ENCODE results near the gene FRMD4A.

Gene FRMD4A

DNA sequence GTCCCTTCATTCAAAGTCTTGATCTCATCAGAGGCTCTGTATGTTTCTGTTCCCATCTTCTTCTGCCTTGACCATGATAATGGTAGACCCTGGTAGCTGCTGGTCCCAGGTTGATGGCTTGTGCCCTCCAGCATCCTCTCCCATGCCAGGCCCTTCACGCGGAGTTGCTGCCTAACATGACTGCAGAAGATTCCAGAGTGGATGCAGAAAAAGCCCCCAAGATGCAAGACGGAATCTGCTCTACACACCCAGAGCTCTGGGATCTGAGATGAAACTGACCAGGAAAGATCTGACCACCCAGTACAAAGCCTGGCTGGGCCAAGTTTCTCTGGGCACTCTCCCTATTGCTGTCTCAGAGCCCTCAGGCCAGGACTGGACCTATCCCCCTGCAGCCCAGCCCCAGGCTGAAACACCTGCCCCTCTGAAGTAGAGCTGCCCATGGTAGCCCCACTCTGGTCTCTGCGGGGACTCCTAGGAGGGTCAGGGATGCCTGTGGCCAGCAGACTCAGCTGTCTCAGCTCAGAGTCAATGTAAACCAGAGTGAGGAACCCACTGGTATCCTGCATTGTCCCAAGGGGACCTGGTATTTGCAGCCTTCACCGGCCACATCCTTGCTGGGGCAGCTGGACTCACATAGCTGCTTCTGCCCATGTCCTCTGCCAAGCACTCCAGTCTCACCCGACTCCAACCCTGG lies 9.5 kb upstream of the FRMD4A start:
- no peak for DNase-seq (ENCODE audit: low read depth)

DNA sequence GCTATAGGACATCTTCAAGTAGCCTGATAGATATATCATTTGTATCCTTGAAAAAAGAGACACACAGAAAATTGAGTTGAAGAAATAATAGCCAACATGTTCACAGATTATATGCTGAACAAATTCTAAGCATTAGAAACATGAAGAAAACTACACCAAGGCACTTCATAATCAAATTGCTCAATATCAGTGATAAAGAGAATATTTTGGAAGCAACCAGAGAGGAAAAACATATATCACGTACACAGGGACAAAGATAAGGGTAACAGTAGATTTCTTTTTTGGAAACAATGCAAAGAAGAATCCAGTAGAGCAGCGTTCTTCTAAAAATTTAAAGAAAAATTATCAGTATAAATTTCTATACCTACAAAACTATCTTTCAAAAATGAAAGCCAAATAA lies 6.0 kb upstream of the FRMD4A start:
- no peak for DNase-seq (ENCODE audit: low read depth)

DNA sequence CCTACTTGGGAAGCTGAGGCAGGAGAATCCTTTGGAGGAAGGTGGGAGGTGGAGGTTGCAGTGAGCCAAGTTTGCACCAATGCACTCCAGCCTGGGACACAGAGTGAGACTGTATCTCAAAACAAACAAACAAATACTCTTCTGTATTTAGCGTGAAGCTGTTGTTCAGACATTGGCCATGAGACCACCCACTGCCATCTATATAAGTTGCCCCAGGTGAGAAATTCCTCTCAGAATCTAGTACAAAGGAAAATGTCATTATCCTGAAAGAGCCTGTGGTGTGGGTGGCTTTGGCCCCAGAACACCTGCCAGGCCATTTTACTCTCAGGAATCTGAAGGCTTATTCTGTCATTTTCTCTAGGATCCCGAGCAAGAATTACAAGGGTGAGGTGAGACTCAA lies 4.0 kb upstream of the FRMD4A start:
- DNase-seq (ENCODE audit: low read depth) = no peak

DNA sequence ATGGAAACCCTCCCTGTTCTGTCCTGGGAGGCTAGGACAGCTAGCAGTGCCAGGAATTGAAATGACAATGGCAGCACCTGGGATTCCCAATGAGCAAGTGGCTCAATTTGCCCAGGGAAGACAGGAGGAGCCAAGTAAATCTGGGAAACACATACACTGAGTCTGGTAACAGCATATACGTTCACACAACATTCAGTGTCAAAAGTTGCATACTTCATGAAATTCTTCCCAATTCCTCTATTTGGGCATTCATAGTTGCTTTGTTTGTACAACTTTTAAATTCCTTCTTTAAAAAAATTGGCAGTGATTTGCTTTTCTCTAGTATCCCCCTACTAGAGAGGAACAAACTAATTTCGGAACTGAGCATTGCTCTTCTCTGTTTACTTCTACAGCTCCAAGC lies 2.9 kb upstream of the FRMD4A start:
- no peak for DNase-seq (ENCODE audit: low read depth)

DNA sequence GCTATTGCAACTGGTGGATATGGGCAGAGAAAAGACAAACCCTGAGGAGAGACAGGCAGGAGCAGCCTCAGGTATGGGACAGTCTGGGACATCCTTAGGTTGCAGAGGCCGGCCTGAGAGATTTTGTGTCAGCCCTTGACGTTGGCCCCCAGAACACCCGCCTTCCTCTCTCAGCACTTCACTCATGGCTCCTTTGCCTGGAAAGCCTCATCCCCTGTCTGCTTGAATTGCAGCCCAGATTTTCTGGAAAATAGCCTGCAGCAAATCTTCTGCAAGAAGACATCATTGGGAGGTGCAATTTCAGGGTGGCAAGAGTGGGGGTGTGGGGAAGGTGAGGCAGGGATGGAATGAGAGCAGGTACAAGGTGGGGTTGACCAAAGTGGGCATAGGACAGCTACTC lies 2.2 kb upstream of the FRMD4A start:
- no peak for DNase-seq (ENCODE audit: low read depth)

DNA sequence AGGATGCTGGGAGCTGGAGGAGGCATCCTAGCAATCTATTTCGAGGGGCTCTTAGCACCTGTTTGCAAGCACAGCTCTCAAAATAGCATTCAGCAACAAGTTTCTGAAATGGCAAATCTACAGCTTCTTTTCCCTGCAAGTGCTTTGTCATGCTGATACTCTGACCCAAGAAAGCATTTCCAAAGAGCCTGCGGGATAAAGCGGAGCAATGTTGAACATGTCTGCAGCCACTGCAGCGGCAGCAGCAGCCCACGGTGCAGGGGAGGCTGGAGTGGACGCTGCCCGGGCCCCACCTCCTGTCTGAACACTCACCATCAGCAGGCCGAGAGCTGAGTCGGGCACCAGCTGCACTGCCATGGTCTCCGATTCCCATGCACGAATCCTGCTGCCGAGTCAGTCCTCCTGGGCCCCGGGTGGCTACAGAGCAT lies 964 bp downstream of the FRMD4A start:
- DNase-seq (ENCODE audit: low read depth) = no peak

DNA sequence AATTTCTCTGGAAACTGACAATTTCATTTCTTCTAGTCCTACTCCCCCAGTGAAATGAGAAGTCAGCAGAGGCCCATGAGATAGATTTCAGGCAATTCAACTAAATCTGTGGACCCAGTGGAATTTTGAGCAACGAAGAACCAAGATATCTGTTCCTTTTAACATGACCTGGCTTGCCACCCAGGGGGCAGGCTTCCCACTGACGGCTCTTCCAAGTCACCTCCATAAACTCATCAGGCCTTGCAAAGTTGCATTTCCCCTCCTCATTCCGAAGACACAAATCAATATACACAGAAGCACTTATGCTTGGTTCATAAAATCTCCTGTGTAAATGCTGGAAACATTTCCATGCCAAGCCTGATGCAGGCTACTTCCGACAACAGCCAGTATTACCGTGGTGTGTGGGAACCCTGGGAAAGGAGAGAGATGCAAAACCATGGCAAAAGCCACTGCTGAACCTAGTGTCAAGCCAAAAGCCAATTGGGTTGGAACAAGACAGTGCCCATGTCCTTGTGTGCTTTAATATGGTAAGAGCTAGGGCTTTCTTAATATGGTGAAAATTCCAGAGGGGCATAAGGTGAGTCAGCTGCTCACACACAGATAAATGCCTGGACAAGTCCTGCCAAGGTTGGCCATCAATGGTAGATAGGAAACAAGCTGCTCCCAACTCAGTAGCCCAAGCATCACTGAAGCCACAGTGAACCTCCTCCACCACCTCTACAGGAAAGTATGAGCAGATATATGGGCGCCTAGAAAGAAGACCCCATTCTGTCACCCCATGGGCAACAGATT lies 1.6 kb downstream of the FRMD4A start:
- DNase-seq (ENCODE audit: low read depth) = no peak

DNA sequence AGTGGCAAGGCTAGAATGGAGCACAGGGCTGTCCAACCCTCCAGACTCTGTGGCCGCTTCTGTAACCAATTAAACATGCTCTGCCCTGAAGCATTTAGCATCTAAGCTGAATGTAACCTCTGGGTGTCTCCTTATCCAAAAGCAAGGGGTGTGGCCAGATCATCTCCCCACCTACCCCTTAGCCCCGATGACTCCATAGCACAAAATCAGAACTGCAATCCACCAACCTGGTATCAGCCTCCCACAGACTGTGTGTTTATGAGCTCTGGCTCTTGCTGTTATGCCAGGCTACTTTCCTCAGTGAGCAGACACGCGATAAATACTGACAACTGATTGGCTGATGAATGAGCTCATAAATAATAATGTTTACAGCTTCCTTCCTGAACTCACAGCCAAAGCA lies 3.2 kb downstream of the FRMD4A start:
- no peak for DNase-seq (ENCODE audit: low read depth)

DNA sequence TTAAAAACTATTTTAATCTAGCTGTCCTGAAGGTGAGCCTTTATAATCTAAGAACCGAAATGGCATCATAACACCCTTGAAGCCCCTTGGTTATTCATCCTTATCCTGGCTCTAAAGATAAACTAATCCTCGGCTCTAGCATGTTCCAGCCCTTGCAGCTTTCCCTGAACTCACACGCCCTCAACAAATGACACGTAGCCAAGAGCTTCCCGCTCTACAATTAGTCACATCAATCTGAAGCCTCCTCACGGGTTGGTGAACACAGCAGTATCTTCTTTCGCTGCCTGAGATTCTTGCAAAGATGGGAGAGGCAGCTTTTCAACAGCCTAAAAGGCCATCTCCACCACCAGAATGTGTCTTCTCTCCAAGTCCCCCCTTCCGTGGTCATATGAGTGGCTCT lies 4.1 kb downstream of the FRMD4A start:
- DNase-seq (ENCODE audit: low read depth) = no peak

DNA sequence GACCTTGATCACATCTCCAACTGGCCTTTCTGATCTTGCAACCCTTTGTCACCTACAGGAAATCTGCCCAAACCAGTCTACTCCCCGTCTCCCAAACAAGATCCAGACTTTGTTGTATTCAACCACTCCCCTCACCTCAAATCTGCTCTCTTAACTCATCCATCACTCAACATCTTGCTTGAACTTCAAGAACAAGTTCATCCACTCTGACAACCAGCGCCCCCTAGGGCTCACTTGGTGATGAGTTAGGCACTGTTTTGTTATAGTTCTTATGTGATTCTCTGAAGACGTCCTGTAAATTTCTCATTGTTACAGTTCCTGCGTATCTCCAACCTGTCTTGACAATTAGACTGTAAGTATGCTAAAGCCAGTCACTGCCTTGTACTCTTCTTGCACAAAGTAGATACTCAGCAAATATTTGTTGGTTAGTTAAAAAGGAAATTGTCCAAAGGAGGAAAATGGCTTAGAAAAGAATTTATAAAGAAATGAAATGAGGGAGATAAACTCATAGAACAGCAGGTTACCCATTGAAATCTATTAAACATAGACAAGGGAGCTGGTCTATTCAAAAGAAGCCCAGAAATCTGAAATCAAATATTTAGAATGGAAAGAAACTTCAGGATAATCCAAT lies 5.3 kb downstream of the FRMD4A start:
- DNase-seq (ENCODE audit: low read depth) = peak; percentile 14

DNA sequence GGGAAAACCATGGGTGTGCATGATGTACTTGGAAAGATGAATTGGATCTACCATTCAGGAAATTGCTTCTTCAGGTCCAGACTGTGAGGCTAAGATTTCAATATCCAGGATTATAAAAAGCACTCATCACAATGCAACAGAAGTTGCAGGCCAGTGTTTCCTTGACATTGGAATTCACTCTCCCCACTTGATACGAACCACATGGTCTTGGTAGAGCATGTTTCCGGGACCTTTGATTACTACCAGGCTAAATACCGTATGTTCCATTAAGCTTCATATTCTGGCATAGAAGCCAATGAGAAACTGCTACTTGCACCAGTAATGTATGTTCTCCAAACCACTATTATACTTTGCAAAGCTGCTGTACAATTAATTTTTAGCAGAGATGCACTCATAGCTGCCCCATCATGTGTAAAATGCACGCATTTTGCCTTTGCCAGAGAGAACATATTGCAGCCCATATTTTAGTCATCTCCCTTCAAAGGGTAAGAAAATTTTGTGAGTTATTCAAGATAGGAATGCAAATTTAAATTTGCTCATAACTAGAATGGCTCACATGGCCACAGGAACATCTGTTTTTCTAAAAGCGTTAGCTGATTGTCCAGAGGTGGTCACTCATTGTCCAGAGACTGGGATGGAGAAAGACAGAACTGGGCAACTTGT lies 8.1 kb downstream of the FRMD4A start:
- no peak for DNase-seq (ENCODE audit: low read depth)

DNA sequence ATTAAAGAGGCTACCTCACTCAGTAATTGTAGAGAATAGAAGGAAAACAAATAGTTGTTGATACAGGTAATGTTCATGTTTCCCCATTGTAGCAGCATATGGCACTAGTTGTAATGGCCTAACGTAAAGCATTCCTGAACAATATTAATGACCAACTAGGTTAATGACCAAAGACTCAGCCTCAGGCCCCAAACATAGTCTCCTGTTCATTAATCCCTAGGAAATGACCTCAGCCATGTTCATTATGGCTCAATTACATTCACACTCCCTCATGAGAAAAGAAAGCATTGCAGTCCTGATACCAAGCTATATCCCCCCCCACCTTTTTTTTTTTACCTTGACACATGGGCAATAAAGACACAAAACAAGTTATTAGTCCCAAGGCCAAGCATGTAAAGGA lies 12.7 kb downstream of the FRMD4A start:
- no peak for DNase-seq (ENCODE audit: low read depth)

DNA sequence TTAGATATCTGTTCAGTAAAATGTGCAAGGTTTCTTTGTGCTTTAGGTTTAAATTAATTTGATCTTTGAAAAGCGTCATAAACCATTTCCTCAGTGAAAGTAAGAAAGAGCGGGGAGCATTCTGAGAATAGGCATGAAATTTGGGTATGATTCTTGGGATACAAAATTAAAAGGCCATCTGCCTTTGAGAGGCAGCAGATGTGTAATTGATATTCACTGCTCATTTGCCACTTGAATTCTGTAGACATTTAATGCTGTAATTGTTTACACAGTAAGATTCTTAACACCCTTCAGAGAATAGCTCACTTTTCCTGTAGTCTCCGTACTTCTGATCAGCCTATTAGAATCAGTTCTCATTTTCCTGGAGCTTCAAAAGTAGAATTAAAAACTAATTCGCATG lies 18.7 kb downstream of the FRMD4A start:
- no peak for DNase-seq (ENCODE audit: low read depth)

DNA sequence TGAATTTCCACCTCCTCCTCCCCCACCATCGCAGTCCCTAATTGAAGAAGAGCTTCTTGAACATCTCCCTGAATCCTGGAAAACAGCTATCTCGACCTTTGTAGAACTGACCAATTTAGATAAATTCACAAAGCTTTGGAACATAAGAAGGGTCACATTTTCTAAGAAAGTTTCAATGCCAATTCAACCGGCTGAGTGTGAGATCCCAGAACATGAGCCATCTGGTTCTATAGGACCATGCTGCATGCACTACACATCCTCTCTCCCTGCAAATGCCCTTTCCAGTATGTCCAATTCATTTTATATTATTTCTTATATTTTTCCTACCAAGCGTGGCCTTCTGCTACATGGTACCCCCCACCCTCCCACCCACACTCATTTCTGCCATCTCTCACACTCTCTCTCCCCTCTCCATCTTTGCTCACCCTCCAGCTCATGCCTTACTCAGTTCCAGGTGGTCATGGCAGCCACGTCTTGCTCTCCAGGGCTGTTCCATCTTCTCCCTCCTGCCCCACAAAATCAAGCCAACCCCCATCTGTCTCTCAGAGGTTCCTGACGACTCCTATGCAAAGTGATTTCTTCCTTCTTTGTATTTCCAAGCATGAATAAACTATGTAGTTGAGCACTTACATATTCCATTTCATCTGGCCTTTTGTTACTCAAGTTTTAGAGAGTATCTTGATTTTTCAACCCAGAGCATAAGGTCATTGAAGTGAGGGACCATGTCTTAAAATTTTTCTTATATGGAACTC lies 19.3 kb downstream of the FRMD4A start:
- no peak for DNase-seq (ENCODE audit: low read depth)

DNA sequence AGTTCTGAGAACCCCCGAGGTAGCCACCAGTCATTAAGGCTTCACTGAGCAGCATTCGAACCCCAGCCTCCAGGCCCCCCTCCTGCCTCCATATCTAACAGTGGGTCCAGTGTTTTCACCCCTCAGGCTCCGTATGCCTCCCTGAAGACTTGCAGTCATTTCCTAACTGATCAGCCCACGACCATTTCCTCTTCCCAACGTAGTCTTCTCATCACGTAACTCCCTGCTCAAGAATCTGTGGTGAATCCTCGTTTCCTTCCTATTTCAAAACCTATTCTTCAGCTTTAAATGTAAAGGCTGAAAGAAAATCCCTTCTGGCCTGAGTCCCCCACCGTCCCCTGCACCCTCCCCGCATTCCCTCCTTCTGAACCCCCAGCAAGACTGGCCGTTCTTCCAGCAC lies 21.1 kb downstream of the FRMD4A start:
- DNase-seq (ENCODE audit: low read depth) = no peak

DNA sequence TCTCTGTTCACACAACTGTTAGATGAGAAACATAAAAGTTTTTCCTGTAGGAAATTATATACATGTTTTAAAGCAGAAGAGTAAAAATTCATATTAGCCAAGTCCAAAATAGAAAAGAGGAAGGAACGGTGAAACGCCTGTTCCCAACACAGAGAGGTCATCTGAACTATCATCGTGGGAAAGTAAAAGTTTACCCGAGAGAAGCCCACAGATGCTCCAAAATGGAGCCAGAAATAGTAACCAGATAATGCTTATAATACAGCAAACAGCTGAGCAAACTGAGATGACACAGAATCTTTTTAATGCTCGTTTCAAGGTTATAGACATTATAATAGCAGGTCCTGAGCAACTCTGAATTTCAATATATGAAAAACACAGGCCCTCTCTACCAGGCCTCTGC lies 24.5 kb downstream of the FRMD4A start:
- no peak for DNase-seq (ENCODE audit: low read depth)

DNA sequence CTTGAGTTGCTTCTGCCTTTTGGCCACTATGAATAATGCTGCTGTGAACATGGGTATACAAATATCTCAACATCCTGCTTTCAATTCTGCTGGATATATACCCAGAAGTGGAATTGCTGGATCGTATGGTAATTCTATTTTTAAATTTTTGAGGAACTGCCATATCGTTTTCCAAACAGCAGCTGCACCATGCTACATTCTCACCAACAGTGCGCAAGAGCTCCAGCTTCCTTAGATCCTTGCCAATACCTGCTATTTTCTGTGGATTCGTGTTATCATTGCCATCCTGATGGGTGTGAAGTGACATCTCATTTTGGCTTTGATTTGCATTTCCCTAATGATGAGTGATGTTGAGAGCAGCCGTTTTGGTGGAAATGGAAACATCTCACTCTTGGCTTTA lies 26.7 kb downstream of the FRMD4A start:
- no peak for DNase-seq (ENCODE audit: low read depth)

DNA sequence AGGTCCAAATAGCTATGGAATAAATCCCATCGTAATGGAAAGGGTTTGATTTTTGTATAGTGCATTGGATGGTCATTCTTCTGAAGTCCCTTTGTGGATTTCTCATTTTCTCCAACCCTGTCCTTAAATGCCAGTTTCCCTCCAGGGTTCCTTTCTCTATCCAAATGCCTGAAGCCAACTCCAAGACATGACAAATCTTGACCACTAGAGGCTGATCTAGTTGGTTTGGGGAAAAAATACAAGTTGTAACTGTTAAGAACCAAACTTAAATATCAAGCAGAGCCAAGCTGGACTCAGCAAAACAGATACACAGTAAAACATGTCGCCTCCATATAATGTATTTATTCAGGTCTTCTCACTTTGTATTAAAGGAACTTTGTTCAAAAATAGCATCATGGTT lies 28.7 kb downstream of the FRMD4A start:
- DNase-seq (ENCODE audit: low read depth) = no peak

DNA sequence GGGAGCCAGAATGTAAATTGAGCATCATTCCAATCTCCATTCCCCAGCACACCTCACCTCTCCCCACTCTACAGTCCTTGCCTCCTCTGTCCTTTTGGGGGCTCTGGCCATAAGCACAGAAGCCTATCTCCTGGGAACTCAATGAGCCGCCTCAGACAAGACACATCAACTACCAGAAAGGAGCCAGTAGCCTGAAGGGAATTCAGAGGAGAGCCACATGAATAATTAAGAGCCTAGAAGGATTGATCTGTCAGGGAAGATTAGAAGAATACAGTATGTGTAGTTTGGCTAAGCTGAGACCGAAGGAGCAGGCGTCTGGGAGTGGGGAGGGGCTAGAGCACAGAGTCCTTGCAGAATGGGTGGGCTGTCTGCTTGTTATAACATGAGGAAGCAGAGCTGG lies 31.2 kb downstream of the FRMD4A start:
- DNase-seq (ENCODE audit: low read depth) = no peak

DNA sequence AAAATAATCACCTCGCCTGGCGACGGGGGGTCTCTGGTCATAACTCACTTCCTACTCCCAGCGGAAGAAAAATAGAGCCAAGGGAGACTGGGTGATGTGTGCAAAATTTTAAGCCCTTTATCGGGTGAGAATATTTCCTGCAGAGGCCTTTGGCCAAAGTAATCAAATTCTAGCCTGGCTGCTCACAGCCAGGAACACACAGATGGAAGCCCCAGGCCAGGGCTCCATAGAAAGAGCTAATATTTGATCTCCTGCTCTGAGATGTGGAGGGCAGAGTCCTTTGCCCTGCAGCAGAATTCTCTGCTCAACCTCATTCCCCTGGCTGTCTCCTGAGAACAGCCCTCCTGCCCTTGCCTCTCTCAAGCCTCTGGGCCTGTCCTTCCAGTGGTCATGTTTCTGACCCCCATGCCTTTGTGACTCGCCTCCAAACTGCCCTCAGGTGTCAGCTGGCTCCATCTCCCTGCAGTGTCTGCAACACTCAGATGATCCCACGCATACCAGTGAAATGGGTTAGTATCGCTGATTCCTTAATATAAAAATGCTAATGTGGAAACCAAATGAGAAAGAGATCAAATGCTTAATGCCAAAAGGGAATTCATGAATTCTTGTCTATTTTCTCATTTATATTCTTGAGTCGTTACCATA lies 34.5 kb downstream of the FRMD4A start:
- no peak for DNase-seq (ENCODE audit: low read depth)

DNA sequence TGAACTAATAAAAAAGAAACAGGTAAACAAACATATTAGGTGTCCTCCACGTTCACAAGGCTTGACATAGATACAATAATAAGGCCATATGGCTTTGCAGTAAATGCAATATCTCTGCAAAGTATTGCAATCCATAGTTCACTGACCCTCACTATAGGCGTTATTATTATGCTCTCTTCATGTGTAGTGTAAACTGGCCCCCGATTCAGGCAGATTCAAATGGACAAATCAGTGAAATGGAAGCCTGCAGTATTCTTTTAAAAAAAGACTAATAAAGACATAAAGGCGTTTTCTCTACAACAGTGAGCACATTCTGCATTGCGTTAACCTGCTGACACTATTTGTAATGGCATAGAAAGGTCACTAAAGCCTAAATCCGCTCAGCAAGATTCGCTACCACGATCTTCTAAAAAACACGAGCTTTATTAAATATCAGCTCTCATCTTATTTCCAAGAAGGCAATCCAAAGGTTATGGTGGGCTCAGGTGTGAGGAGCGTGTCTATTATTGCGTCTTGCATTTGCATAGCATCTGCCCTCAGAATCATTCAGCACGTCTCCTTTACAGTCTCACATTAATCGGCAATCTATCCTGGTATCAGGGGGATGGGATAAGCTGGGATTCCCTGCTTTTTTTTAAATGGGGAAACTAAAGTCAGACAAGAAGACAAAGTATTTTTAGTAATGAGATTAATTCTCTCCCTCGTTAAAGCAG lies 36.2 kb downstream of the FRMD4A start:
- DNase-seq (ENCODE audit: low read depth) = no peak

Measured in activated T-helper 9 cell treated with anti-CD3 and anti-CD28 coated beads, Interleukin-2, amount 50 U/mL, for 16 hours (primary cell).